H9 (cell line): ENCODE data around the gene OR6J1. TPM values are rescaled to one million over a fixed set of nuclear protein-coding genes. Genes with fewer than 3 reads are reported as not detected.
A peak's percentile ranks its signal among the peaks of the same experiment; 100 is the strongest.

Source experiments
- DNase-seq: peaks from one replicate; pipeline ENCODE4 v3.0.0-alpha.2; 2017
- H2AFZ ChIP-seq: one replicate; pipeline ENCODE4 v1.6.1; 2013; ENCODE audit warnings: mild to moderate bottlenecking, low read length, control low read depth, moderate library complexity
- H2AK5ac ChIP-seq: 2 replicates; pipeline ENCODE4 v1.6.1; 2013; ENCODE audit warnings: low read length, control low read depth, mixed read lengths; ENCODE audit not compliant: insufficient read length
- H2BK120ac ChIP-seq: one replicate; pipeline ENCODE4 v1.6.1; 2013; ENCODE audit warnings: low read depth, mild to moderate bottlenecking, low read length, control low read depth, inconsistent platforms; ENCODE audit not compliant: poor library complexity, severe bottlenecking
- H2BK12ac ChIP-seq: 2 replicates; pipeline ENCODE4 v1.6.1; 2013; ENCODE audit warnings: low read length, control low read depth, mixed read lengths, low read depth; ENCODE audit not compliant: insufficient read length
- H2BK15ac ChIP-seq: 2 replicates; pipeline ENCODE4 v1.6.1; 2013; ENCODE audit warnings: low read depth, low read length, control low read depth
- H2BK20ac ChIP-seq: one replicate; pipeline ENCODE4 v1.6.1; 2013; ENCODE audit warnings: low read depth, mild to moderate bottlenecking, low read length, control low read depth, inconsistent platforms; ENCODE audit not compliant: poor library complexity, severe bottlenecking
- H2BK5ac ChIP-seq: 2 replicates; pipeline ENCODE4 v1.6.1; 2013; ENCODE audit warnings: low read length, control low read depth, mixed read lengths; ENCODE audit not compliant: insufficient read length
- H3K14ac ChIP-seq: 2 replicates; pipeline ENCODE4 v1.6.1; 2013; ENCODE audit warnings: low read length, control low read depth; ENCODE audit not compliant: insufficient read depth
- H3K18ac ChIP-seq: 2 replicates; pipeline ENCODE4 v1.6.1; 2013; ENCODE audit warnings: low read depth, mild to moderate bottlenecking, mixed read lengths, low read length, control low read depth; ENCODE audit not compliant: insufficient read length
- H3K23ac ChIP-seq: 2 replicates; pipeline ENCODE4 v1.6.1; 2013; ENCODE audit warnings: low read length, control low read depth, mixed read lengths, low read depth; ENCODE audit not compliant: insufficient read length
- H3K23me2 ChIP-seq: 2 replicates; pipeline ENCODE4 v1.6.1; 2013; ENCODE audit warnings: low read depth, mild to moderate bottlenecking, mixed read lengths, low read length, control low read depth; ENCODE audit not compliant: insufficient read length, poor library complexity, severe bottlenecking
- H3K27ac ChIP-seq: 2 replicates; pipeline ENCODE4 v1.5.1; 2013; ENCODE audit warnings: low read length, control low read depth, mixed read lengths, low read depth; ENCODE audit not compliant: insufficient read length
- H3K27me3 ChIP-seq: 2 replicates; pipeline ENCODE4 v1.6.1; 2013; ENCODE audit warnings: low read length, control low read depth, inconsistent platforms; ENCODE audit not compliant: insufficient read depth
- H3K4ac ChIP-seq: 2 replicates; pipeline ENCODE4 v1.6.1; 2013; ENCODE audit warnings: low read depth, mild to moderate bottlenecking, control low read depth, inconsistent platforms, low read length, moderate library complexity
- H3K4me1 ChIP-seq: 2 replicates; pipeline ENCODE4 v1.6.1; 2013; ENCODE audit warnings: low read length, control low read depth, inconsistent platforms; ENCODE audit not compliant: insufficient read depth
- H3K4me2 ChIP-seq: 2 replicates; pipeline ENCODE4 v1.6.1; 2013; ENCODE audit warnings: low read length, control low read depth, mixed read lengths; ENCODE audit not compliant: insufficient read length, insufficient read depth
- H3K56ac ChIP-seq: 2 replicates; pipeline ENCODE4 v1.6.1; 2013; ENCODE audit warnings: low read depth, mild to moderate bottlenecking, mixed read lengths, low read length, control low read depth; ENCODE audit not compliant: insufficient read length
- H3K79me1 ChIP-seq: 2 replicates; pipeline ENCODE4 v1.6.1; 2013; ENCODE audit warnings: low read depth, mild to moderate bottlenecking, moderate library complexity, low read length, control low read depth, inconsistent platforms; ENCODE audit not compliant: insufficient read depth, poor library complexity, severe bottlenecking
- H3K79me2 ChIP-seq: 2 replicates; pipeline ENCODE4 v1.6.1; 2013; ENCODE audit warnings: low read length, control low read depth, inconsistent platforms; ENCODE audit not compliant: insufficient read depth
- H3K9ac ChIP-seq: 2 replicates; pipeline ENCODE4 v1.6.1; 2013; ENCODE audit warnings: low read length, control low read depth, mixed read lengths; ENCODE audit not compliant: insufficient read length; ENCODE audit errors: extremely low read depth
- H3K9me3 ChIP-seq: one replicate; pipeline ENCODE4 v1.6.1; 2013; ENCODE audit warnings: low read depth, low read length, inconsistent platforms; ENCODE audit not compliant: control insufficient read depth
- H3T11ph ChIP-seq: one replicate; pipeline ENCODE4 v1.6.1; 2013; ENCODE audit warnings: mild to moderate bottlenecking, low read length, control low read depth, inconsistent platforms
- H4K20me1 ChIP-seq: one replicate; pipeline ENCODE4 v1.6.1; 2013; ENCODE audit not compliant: control insufficient read depth, insufficient read length, insufficient read depth
- H4K5ac ChIP-seq: 2 replicates; pipeline ENCODE4 v1.6.1; 2013; ENCODE audit warnings: low read depth, mild to moderate bottlenecking, mixed read lengths, low read length, control low read depth; ENCODE audit not compliant: insufficient read length
- H4K8ac ChIP-seq: replicated peaks from 2 replicates; pipeline ENCODE4 v1.6.1; 2013; ENCODE audit warnings: low read length, control low read depth, mixed read lengths, low read depth; ENCODE audit not compliant: insufficient read length
- H4K91ac ChIP-seq: 2 replicates; pipeline ENCODE4 v1.6.1; 2013; ENCODE audit warnings: low read depth, mild to moderate bottlenecking, moderate library complexity, mixed read lengths, low read length, control low read depth; ENCODE audit not compliant: insufficient read length
- H3K27ac Mint-ChIP-seq, 3 experiments: 2 replicates in 2 of 3; 3 replicates in 1 of 3; pipeline ENCODE4 v1.8.0; 2020 to 2021; ENCODE audit warnings: mixed read lengths in 3 of 3, mild to moderate bottlenecking in 1 of 3, moderate library complexity in 1 of 3
- H3K27me3 Mint-ChIP-seq: 2 replicates; pipeline ENCODE4 v1.8.0; 2021; ENCODE audit warnings: low read depth, mild to moderate bottlenecking, moderate library complexity, mixed read lengths
- H3K36me3 Mint-ChIP-seq, 3 experiments: 2 replicates in 2 of 3; 3 replicates in 1 of 3; pipeline ENCODE4 v1.8.0; 2020 to 2021; ENCODE audit warnings: low read depth in 3 of 3, mixed read lengths in 3 of 3; ENCODE audit not compliant: insufficient read depth in 1 of 3
- H3K4me1 Mint-ChIP-seq, 2 experiments: 2 replicates each; pipeline ENCODE4 v1.8.0; 2020; ENCODE audit warnings: mixed read lengths in 2 of 2
- H3K4me3 Mint-ChIP-seq, 2 experiments: 2 replicates in 1 of 2; 3 replicates in 1 of 2; pipeline ENCODE4 v1.8.0; 2020 to 2021; ENCODE audit warnings: mild to moderate bottlenecking in 2 of 2, mixed read lengths in 2 of 2, moderate library complexity in 1 of 2
- H3K9me3 Mint-ChIP-seq, 2 experiments: 2 replicates in 1 of 2; 3 replicates in 1 of 2; pipeline ENCODE4 v1.8.0; 2020; ENCODE audit warnings: mild to moderate bottlenecking in 2 of 2, mixed read lengths in 2 of 2, moderate library complexity in 1 of 2
- WGBS: extraction: QIAGEN DNeasy Blood & Tissue Kit; methylation state at CpG from one replicate; pipeline ENCODE4 v1.1.7; 2013; ENCODE audit warnings: missing lambda C conversion rate, low lambda C conversion rate, mixed read lengths; ENCODE audit not compliant: insufficient read length; ENCODE audit errors: extremely low coverage; 5-methylcytosine and 5-hydroxymethylcytosine counted together
- total RNA-seq: library from RNA; stranded (reverse); gene quantifications from 2 replicates; pipeline ENCODE4 v1.2.1, GENCODE V29; 2021
- TF ChIP-seq, protein P1 (sequence below): fragments of 200-600 bp; sonication (generic); conservative IDR thresholded peaks from 3 replicates; pipeline ENCODE4 v1.8.0; 2021; ENCODE audit warnings: antibody characterized with exemption, mild to moderate bottlenecking

OR6J1 gene
- total RNA-seq, 1 experiment from 2014 or later, result not detected

DNA sequence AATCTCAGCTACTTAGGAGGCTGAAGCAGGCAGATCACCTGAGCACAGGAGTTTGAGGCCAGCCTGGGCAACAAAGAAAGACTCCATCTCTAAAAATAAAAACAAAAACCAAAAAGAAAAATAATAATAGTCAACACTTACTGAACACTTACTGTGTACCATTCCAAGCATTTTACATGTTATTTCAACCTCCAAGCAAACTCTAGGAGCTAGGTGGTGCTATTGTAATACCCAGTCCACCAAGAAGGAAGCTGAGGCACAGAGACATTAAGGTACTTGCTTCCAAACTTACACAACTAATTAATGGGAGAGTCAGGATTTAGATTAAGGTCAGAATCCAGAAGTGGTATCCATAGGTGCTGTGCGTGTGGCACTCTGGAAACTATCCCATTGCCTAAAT lies 13.7 kb upstream of the OR6J1 start:
- Histone ChIP-seq H3K9ac (no peak overlapping the region), H3K9me3 (no peaks in the 10 kb centered on the region), H4K8ac (no peak overlapping the region), H3K23ac (no peak overlapping the region), H3K14ac (no peak overlapping the region), H2AFZ (no peak overlapping the region), H3K27me3 (no peaks in the 10 kb centered on the region), H2AK5ac (no peak overlapping the region), H3K4me2 (no peak overlapping the region), H3K4ac (no peak overlapping the region), H2BK12ac (no peak overlapping the region), H3K79me1 (no peaks in the 10 kb centered on the region), H3K23me2 (no peaks in the 10 kb centered on the region), H4K20me1 (no peaks in the 10 kb centered on the region), H2BK120ac (no peak overlapping the region), H2BK20ac (no peak overlapping the region), H3K56ac (no peak overlapping the region), H4K91ac (no peak overlapping the region), H4K5ac (no peak overlapping the region), H3T11ph (no peak overlapping the region), H2BK5ac (no peak overlapping the region), H3K4me1 (no peaks in the 10 kb centered on the region), H3K79me2 (no peaks in the 10 kb centered on the region), H3K27ac (no peak overlapping the region), H2BK15ac (no peak overlapping the region), H3K18ac (no peak overlapping the region)
- H3K36me3 Mint-ChIP-seq, result no peaks in the 10 kb centered on the region
- no peak overlapping the region for H3K27ac Mint-ChIP-seq
- TF ChIP-seq, protein P1, sequence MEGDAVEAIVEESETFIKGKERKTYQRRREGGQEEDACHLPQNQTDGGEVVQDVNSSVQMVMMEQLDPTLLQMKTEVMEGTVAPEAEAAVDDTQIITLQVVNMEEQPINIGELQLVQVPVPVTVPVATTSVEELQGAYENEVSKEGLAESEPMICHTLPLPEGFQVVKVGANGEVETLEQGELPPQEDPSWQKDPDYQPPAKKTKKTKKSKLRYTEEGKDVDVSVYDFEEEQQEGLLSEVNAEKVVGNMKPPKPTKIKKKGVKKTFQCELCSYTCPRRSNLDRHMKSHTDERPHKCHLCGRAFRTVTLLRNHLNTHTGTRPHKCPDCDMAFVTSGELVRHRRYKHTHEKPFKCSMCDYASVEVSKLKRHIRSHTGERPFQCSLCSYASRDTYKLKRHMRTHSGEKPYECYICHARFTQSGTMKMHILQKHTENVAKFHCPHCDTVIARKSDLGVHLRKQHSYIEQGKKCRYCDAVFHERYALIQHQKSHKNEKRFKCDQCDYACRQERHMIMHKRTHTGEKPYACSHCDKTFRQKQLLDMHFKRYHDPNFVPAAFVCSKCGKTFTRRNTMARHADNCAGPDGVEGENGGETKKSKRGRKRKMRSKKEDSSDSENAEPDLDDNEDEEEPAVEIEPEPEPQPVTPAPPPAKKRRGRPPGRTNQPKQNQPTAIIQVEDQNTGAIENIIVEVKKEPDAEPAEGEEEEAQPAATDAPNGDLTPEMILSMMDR, result peak; percentile 39; the same call in 2 of the 3 replicates
- H3K9me3 Mint-ChIP-seq, result no peaks in the 10 kb centered on the region
- H3K27me3 Mint-ChIP-seq, result no peaks in the 10 kb centered on the region; the same call in 1 of the 2 replicates
- peaks cover 3 to 4% of the 10 kb centered on the region in 2 experiments for H3K4me1 Mint-ChIP-seq
- DNase-seq, result no peak
- no CpG with 5 or more reads among the region's 1 CpG for WGBS
- no peak overlapping the region for H3K4me3 Mint-ChIP-seq
